Activated naive CD4-positive, alpha-beta T cell treated with anti-CD3 and anti-CD28 coated beads, Interleukin-2, amount 50 U/mL, for 72 hours (primary cell): ENCODE data around the gene C14orf180. TPM values are rescaled to one million over a fixed set of nuclear protein-coding genes. Genes with fewer than 3 reads are reported as not detected.
A peak's percentile ranks its signal among the peaks of the same experiment; 100 is the strongest.

Experiments used
- ATAC-seq, 2 donors: fragments of 150-1000 bp; cut with Tn5 transposase; 2 replicates each; pipeline ENCODE4 v1.10.0; 2021; ENCODE audit warnings: mild to moderate bottlenecking in 2 of 2, moderate library complexity in 2 of 2
- DNase-seq, 2 donors: peaks; one replicate each; pipeline ENCODE4 v3.0.0; 2021 to 2022; ENCODE audit warnings: low spot score in 2 of 2
- H3K27ac Mint-ChIP-seq, 2 donors: one replicate each; pipeline ENCODE4 v1.8.0; 2022; ENCODE audit warnings: mild to moderate bottlenecking in 2 of 2, mixed read lengths in 2 of 2
- H3K36me3 Mint-ChIP-seq, 2 donors: one replicate each; pipeline ENCODE4 v1.8.0; 2022; ENCODE audit warnings: mixed read lengths in 2 of 2
- H3K9me3 Mint-ChIP-seq, 2 donors: one replicate each; pipeline ENCODE4 v1.8.0; 2022; ENCODE audit warnings: mixed read lengths in 2 of 2
- total RNA-seq, 2 donors: library from RNA; stranded (reverse); gene quantifications; one replicate each; pipeline ENCODE4 v1.2.3, GENCODE V29; 2022

The C14orf180 gene
- total RNA-seq, 2 donors from 2014 or later, result not detected

GRCh38 chr14:104547998-104548700, 31.4 kb upstream of the C14orf180 start:
- no peak for ATAC-seq
- H3K9me3 Mint-ChIP-seq, result no peaks in the 10 kb centered on the region
- no peak overlapping the region for H3K27ac Mint-ChIP-seq
- H3K36me3 Mint-ChIP-seq, result no peaks in the 10 kb centered on the region
- no peak for DNase-seq

- no peak overlapping the region for H3K27ac Mint-ChIP-seq
- no peak for DNase-seq
- no peaks in the 10 kb centered on the region for H3K36me3 Mint-ChIP-seq
- no peaks in the 10 kb centered on the region for H3K9me3 Mint-ChIP-seq
- no peak for ATAC-seq
Measured at GRCh38 chr14:104548802-104549535, 30.6 kb upstream of the C14orf180 start.

- no peak for DNase-seq
- no peak overlapping the region for H3K27ac Mint-ChIP-seq
- H3K36me3 Mint-ChIP-seq, result no peaks in the 10 kb centered on the region
- ATAC-seq, result no peak
- H3K9me3 Mint-ChIP-seq, result no peaks in the 10 kb centered on the region
Measured at GRCh38 chr14:104549536-104550339, 29.8 kb upstream of the C14orf180 start.

GRCh38 chr14:104550340-104550860, 29.2 kb upstream of the C14orf180 start:
- DNase-seq, result no peak
- H3K27ac Mint-ChIP-seq, result no peak overlapping the region
- ATAC-seq, result no peak
- H3K9me3 Mint-ChIP-seq, result no peaks in the 10 kb centered on the region
- no peaks in the 10 kb centered on the region for H3K36me3 Mint-ChIP-seq

- ATAC-seq (no peak), DNase-seq (peak in 1 of 2 donors; percentile 33)
- Mint-ChIP-seq H3K9me3 (no peaks in the 10 kb centered on the region), H3K27ac (no peak overlapping the region), H3K36me3 (no peaks in the 10 kb centered on the region)
Measured at GRCh38 chr14:104550861-104551728, 28.5 kb upstream of the C14orf180 start.

- ATAC-seq, result no peak
- no peak overlapping the region for H3K27ac Mint-ChIP-seq
- DNase-seq, result peak in 1 of 2 donors; percentile 44
- no peaks in the 10 kb centered on the region for H3K9me3 Mint-ChIP-seq
- H3K36me3 Mint-ChIP-seq, result no peaks in the 10 kb centered on the region
Measured at GRCh38 chr14:104551851-104552737, 27.5 kb upstream of the C14orf180 start.

- DNase-seq (peak in 1 of 2 donors; percentile 33), ATAC-seq (no peak)
- H3K27ac Mint-ChIP-seq, result no peak overlapping the region
- no peaks in the 10 kb centered on the region for H3K9me3 Mint-ChIP-seq
- no peaks in the 10 kb centered on the region for H3K36me3 Mint-ChIP-seq
Measured at GRCh38 chr14:104552738-104553125, 26.8 kb upstream of the C14orf180 start.

GRCh38 chr14:104553166-104554087, 26.1 kb upstream of the C14orf180 start:
- DNase-seq, result no peak

GRCh38 chr14:104554088-104554607, 25.4 kb upstream of the C14orf180 start:
- H3K9me3 Mint-ChIP-seq, result no peaks in the 10 kb centered on the region
- DNase-seq (no peak), ATAC-seq (no peak)
- H3K27ac Mint-ChIP-seq, result no peak overlapping the region
- H3K36me3 Mint-ChIP-seq, result no peaks in the 10 kb centered on the region

More at GRCh38 chr14:104553166-104554087, 26.1 kb upstream of the C14orf180 start:
- Mint-ChIP-seq H3K27ac (no peak overlapping the region), H3K36me3 (no peaks in the 10 kb centered on the region), H3K9me3 (no peaks in the 10 kb centered on the region)
- ATAC-seq, result no peak

GRCh38 chr14:104554608-104555429, 24.7 kb upstream of the C14orf180 start:
- Mint-ChIP-seq H3K9me3 (no peaks in the 10 kb centered on the region), H3K27ac (no peak overlapping the region), H3K36me3 (no peaks in the 10 kb centered on the region)
- DNase-seq (no peak), ATAC-seq (no peak)

- no peaks in the 10 kb centered on the region for H3K36me3 Mint-ChIP-seq
- ATAC-seq, result no peak
- DNase-seq, result no peak
- H3K9me3 Mint-ChIP-seq, result no peaks in the 10 kb centered on the region
- H3K27ac Mint-ChIP-seq, result no peak overlapping the region
Measured at GRCh38 chr14:104555430-104556255, 23.9 kb upstream of the C14orf180 start.

- ATAC-seq (no peak), DNase-seq (no peak)
- Mint-ChIP-seq H3K9me3 (no peaks in the 10 kb centered on the region), H3K36me3 (no peaks in the 10 kb centered on the region), H3K27ac (no peak overlapping the region)
Measured at GRCh38 chr14:104556256-104557021, 23.1 kb upstream of the C14orf180 start.
